Fibroblast of skin of scalp (primary cell): ENCODE results near the gene STARD10.

Experiments used
- DNase-seq: peaks from one replicate; pipeline ENCODE4 v3.0.0-alpha.2; 2013

STARD10 gene

DNA sequence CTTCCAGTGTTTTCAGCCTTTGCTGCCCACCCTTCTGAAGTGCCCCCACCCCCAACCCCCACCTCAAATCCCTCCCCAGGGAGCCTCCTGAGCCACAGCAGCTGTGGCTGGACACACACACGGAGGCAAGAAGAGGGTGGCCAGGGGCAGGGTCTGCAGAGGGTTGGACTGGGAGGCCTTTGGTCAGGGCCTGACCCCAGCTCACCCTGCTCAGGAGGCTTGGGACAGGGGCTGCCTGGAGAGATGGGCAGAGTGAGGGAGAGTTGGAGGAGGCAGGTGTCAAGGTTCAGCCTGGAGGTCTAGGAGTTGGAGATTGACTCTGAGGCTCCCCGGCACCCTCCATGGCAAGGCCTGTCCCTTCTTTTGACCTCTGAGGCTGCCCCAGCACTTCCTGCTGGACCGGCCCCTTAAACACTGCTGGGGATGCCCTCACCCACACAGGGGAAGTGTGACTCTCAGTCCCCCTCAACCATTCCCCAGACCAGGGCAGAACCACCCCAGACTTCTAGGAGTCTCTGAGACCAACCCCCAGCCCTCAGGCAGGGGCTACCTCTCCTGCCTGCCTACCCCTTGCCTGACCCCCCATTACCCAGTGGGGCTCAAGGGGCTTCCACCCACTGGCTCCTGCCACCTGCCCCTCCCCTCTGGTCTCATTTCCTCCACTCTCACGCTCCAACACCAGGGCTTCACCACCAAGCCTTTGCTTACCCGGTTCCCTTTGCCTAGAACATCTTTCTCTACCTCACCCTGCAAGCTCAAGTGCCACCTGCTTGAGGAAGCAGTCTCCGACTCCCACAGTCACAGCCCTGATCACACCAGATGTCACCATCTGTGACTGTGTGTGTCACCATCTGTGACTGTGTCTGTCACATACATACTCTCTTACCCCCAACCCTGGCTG, 50.3 kb downstream of the STARD10 start:
- no peak for DNase-seq

DNA sequence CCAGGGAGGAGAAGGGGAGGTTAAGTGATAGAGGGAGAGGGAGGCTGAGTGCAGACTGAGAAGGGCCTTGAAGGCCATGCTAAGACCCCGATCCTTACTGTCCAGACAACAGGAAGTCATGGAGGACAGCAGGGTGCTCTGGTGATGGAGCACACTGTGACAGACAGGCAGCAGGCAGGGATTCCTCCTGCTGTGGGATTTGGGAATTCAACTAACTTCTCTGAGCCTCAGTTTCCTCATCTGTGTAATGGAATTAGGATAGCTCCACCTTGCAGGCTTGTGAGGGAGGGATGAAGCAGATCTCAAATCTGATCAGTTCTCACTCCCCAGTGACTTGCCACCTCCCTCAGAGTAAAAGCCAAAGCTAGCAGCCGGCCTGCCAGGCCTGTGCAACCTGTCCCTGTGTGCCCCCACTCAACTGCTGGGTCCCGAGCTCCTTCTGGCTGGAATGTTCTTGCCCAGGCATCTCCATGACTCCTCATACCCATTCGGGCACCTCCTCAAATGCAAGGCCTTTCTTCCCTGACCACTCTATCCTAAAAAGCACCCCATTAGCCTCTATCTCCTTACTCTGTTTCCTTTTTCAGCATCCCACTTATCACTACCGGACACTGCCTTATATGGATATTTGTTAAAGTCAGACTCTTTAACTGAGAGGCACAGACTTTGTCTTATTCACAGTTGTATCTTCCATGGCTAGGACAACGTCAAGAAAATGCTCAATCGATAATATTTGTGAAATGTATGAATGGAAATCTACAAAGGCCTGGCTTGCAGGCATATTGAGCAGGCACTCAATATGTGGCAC, 51.1 kb downstream of the STARD10 start:
- no peak for DNase-seq

DNA sequence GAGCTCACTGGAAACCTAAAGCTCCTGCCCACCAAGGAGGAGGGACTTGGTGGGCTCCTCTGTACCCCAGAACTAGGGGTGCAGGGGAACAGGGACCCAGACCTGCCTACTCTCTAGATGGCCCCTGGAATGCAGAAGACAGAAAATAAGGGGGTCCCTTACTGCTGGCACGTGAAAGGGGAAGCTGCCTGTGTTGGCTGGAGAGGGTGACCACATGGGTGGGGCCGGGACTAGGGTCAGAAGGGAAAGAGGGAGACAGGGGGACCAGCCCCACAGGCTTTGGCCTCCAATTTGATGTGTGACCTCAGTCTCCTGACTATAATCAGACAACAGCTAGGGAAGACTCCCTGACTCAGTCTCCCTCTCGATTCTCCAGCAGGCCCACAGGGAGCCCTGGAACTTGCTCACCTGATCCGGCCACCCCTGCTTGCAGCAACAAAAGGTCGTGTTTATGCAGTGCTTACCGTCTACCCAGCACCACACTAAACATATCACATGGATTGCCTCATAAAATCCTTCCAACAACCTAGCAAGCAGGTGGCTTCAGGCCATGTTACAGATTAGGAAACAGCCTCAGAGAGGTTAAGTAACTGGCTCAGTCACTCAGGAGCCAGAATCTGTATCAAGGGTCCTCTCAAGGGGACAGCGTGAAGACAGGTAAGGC, 51.9 kb downstream of the STARD10 start:
- DNase-seq, result no peak

DNA sequence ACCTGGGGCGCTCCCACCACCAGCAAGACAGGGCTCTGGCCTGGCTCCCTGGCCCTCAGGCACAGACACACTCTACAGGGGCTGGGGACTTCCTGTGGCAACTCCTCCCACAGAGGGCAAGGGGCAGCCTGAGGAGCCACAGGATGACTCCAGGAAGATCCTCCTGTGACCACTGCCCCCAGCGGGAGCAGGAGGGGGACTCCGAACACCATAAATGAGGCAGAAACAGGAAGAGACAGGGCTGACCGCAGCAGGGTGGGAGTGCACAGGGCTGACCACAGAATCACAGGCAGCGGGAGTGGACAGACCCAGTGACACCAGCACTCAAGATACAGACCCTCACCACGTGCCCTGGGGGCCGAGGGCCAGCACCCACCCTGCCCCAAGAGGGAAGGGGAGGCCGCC, 52.4 kb downstream of the STARD10 start:
- no peak for DNase-seq

DNA sequence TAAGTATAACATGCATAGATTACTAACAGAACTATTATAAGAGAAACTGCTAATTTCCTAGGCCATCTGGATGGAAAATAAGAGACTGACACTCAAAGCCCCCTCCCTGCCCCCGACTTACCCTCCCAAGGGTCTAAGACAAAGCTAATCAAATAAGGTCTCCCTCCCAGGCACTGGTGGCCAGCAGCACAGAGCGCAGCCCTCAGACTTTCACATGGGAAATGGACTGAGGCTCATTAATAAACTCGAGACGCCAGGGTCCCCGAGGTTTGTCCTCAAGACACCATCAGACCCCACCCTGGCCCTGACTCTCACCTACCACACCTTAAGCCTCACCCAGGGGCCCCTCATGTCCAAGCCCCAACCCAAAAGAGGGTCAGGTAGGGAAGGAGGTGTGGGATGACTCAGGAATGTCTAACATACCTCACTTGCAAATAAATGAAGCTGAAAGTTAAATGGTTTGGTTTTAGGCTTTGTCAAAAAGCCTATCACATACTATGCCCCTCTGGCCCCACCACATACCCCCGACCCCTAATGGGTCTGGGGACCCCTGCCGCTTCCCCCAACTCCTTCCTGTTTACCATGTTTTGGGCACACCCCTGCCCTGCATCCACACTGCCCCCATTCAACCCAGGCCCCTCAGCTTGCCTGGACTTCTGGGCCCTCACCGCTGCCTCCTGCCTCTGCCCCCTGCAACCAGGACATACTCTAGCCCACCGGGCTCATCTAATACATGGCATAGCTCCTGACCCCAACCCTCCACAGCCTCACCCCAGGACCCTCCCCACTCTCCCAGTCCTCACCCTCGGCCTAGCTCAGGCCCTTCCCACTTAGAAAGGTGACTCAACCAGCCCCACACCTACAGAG, 53.1 kb downstream of the STARD10 start:
- DNase-seq, result no peak

DNA sequence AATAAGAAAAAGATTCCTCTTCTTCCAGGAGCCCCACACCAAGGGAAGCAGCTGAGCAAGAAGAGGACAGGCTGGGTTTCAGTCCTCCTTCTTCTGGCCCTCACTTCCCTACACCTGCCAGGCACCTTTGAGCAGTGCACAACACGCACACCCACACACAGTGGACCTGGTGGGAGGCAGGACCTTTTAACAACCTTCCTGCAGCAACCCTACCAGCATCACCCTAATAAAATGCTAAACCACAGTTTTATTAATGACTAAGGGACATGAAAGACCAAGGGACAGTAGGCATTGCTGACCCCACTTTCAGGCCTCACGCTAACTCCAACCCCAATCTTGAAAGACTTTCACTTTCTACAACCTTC, 53.8 kb downstream of the STARD10 start:
- no peak for DNase-seq

DNA sequence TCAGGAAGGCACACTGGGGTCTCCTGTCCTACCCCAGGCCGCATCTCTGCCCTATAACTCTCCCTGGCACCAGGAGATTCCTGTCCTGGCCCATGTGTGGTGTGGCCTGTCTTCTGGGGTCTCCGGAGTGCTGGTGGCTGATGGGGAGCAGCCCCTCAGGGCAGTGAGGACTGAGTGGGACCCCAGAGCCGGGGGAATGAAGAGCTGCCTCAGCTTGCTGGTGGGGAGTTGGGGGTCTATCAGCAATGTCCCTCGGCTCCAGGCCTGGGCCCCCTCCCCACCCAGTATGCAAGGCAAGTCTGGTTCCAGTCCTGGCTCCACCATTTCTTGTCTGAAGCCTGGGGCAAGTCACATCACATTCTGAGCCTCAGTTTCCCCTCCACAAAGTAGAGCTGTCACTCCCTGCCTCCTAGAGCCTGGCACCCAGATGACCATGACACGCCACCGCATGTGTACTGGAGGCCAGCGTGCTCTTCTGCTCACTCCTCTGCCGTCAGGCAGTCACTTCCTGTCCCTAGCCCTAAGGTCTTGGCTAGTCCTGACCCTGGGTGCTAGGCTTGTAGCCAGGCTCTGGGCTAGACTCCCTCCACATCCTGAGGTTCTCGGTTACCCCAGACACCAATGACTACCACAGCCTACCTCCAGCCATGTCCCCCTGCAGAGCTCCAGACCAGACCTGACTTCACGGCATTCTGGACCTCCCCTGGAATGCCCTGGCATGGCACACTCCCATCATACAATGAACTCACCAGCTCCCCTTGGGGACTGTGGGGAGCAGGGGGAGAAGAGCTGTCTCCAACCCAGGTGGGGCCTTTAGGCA, 54.4 kb downstream of the STARD10 start:
- DNase-seq, result no peak

DNA sequence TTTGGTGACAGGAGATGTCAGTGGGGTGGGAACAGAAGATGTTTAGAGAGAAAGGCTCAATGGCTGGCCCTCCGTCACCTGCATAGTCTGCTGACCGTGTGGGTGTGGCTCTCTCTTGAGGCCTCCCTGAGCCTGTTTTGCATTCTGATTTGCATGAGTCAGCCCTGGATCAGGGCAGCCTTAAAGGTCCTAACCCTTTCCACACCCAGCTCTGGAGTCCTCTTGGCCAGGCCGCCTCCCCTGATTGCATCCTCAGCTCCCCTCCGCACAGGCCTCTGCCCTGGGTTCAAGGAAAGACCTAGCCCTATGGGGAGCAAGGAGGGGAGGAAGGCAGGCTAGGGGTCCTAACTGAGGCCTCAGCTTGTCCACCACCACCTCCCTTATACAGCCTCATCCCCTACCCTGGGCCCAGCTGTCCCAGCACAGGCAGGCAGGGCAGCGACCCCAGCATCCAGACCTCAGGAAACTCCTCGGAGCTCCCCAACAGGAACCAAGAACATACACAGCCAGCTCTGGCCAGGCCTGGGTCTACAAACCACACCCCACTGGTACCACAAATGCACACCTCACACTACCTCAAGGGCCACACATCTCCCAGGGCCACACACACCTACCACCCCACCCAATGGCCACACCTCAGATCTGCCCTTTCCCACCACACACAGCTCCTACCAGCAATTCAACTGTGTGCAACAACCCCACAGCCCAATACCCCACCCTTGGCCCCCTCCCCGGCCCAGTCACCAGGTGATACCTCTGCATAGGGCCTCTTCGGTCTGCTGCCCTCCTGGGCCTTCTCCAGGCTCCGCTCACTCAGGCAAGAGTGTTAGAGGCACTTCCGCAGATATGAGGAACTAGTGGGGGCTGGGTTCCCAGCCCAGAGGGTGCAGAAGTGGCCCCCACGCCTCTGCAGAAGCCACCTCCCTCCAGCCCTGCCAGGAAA, 55.4 kb downstream of the STARD10 start:
- DNase-seq, result peak; percentile 34

DNA sequence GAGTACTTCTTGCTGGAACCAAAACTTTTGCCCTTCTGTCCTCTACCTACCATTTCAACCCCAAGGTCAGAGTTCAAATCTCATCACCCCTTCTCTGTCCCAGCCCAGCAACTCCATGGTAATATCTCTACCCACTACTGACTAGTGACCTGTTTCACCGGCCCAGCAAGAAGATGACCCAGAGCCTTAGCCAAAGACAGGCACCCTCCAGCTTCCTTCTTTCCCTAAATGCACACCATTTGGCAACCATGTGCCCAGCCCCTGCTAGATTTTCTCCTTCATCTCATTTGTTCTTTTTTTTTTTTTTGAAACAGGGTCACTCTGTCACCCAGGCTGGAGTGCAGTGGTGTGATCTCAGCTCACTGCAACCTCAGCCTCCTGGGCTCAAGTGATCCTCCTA, 56.5 kb downstream of the STARD10 start:
- no peak for DNase-seq

DNA sequence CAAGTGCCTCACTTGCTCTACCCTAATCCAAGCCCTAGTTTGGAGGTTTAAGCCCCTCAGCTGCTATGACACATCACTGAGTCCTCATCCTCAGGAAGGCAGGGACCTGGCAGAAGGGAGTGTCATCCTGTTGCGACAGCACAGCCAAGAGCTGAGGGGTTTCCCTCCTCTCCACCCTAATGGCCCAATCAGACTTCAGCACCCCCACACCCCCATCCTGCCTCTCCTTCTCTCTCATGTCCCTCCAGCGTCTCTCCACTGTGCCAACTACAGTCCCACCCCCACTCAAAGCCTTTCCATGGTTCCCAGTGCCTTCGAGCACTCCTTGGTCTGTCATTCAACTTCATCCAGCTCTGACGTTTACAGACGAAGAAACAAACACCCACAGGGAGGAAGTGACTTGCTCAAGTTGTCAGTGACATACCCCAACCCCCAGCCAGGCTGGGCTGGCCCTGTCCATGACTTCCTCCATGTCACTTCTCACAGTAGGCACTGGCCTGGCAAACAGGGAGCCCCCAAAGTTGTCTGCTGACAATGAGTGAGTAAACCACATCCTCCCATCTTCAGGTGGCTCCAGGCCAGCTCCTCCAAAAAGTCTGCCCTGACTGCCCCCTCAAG, 57.3 kb downstream of the STARD10 start:
- peak; percentile 51 for DNase-seq

DNA sequence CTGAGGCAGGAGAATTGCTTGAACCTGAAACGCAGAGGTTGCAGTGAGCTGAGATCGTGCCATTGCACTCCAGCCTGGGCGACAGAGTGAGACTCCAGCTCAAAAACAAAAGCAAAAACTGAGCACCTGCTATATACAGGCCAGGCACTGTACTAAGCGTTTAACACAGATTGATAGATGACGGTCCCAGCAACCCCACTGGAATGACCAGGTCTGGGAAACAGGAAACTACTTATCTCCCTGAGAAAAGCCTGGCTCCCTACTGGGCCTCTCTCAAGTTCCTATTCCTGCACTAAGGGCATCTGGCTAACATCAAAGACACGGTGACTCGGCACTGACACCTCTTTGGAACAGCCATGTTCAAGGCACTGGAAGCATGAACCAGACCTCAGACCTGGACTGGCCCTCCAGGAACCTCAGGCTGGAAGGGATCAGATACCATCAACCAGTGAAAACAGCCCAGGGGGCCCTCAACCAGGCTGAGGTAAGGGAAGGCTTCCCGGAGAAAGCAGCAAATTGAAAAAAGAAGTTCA, 58.3 kb downstream of the STARD10 start:
- no peak for DNase-seq

DNA sequence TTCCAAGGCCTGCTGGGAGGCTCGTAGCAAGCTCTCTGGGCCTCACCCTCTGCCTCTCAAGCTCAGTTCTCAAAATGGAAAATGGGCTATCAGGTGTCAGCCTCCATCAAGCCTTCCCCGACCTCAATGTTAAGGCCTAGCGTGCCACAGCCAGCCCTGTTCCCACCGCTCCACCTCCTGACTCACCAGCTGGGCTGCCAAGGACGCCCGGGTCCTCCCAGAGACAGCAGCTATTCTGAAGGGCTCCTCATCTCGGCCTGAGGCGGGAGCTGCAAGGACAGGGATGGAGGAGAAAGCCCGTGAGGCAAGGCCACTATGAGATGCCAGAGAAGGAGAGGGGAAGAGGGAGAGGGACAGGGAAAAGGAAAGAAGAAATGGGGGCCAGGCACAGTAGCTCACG, 61.5 kb downstream of the STARD10 start:
- no peak for DNase-seq

DNA sequence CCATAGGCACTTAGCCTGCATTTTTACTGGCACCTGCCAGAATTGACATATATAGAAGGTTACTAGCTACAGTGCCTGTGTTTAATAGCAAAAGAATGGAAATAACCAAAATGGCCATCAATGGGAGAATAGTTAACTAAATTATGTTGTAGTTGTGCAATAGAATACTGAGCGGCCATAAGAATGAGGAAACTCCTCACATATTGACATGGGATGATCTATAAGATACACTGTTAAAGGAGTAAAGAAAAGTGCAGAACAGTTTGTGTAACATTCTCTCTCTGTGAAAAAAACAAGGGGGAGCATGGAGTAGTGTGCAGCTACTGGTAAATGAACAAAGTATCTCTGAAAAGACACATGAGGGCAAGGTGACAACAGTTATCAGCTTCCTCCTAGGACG, 63.1 kb downstream of the STARD10 start:
- DNase-seq, result no peak

DNA sequence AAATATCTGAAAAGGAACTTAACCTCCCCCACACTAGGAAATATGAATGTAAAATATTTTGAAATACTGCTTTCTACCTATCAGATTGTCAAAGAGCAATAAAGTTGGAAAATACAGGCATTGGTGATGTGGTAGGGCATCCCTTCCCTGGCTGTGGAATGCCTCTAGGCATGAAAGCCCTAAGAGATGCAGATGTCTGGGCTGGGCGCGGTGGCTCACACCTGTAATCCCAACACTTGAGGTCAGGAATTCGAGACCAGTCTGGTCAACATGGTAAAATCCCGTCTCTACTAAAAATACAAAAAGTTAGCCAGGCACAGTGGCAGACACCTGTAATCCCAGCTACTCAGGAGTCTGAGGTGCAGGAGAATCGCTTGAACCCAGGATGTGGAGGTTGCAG, 63.6 kb downstream of the STARD10 start:
- no peak for DNase-seq

DNA sequence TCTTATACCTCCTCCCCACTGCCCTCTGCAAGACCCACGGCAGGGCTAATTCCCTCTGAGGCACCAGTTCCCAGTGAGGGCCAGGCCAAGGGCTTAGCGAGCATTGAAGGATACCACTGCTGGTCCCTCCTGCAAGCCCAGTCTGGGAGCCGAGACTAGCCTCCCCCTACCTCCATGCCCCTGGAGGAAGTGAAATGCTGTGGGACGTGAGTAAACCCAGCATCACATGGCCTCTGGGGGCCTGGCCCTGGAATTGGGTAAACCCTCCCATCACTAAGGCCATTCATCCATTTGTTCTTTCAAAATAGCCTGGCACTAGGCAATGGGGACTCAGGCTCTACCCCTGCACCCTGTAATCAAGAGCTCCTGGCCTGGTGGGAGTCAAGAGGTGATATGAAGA, 66.3 kb downstream of the STARD10 start:
- no peak for DNase-seq

DNA sequence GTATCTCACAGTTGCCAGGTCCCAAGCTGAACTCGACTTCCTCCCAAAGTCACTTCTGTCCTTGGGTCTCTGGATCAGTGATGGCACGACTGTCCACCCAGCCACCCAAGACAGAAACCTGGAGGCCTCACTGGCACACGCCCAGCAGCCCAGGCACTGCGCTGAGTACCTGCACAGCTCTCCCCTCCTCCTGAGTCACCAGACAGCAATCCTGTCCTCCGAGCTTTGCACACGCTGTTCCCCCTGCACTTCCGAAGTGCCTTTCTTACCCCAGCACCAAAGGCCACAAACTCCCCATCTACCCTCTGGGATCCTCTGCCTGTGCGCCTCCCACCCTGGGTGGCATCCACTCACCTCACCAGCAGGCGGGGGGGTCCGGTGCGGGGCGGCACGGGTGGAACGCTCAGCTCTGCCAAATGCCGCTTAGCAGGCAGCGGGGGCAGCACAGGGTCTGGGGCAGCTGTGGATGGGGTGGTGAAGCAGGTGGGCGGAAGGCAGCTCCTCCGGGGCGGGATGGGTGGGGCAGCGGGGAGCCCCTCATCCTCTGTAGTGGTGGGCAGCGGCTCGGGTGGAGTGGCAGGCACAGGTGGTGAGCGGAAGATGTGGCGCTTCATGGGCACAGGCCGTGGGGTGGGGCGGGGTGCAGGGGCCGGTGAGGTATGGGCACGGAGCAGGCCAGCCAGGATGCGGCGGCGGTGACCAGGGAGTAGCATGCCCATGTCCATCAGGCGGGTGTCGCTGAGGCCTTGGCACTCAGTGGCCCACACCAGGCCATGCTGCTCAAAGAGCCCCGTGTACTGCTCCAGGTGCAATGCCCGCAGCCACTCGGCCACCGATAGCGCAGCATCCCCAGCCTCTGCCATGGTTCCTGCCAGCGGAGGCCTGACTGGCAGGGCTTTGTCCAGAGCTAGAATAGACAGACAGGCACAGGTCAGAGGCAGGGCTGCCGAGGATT, 67.3 kb downstream of the STARD10 start:
- DNase-seq, result no peak

DNA sequence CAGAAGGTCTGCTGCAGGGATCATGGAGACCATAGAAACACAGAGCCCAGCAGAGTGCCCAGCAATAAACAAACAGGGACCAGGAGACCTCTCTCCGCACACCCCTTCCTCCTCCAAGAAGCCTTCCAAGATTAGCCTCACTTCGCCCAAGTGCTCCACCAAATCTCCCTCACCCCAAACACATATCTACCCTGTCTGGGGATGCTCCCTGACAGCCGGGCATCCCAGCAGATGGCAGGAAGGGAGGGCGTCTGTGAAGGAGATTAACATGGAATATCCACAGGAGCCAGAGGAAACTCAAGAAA, 68.2 kb downstream of the STARD10 start:
- DNase-seq, result no peak
